ENCODE measurements around the gene ABLIM2. TPM values are rescaled to one million over a fixed set of nuclear protein-coding genes. Genes with fewer than 3 reads are reported as not detected.
A peak's percentile ranks its signal among the peaks of the same experiment; 100 is the strongest.

Gene ABLIM2
- total and polyA plus RNA-seq, 2 of the 13 experiments (the other 11 are each of a cell fraction or from before 2014, with no cell fraction given): 0.20 to 0.37 TPM

DNA sequence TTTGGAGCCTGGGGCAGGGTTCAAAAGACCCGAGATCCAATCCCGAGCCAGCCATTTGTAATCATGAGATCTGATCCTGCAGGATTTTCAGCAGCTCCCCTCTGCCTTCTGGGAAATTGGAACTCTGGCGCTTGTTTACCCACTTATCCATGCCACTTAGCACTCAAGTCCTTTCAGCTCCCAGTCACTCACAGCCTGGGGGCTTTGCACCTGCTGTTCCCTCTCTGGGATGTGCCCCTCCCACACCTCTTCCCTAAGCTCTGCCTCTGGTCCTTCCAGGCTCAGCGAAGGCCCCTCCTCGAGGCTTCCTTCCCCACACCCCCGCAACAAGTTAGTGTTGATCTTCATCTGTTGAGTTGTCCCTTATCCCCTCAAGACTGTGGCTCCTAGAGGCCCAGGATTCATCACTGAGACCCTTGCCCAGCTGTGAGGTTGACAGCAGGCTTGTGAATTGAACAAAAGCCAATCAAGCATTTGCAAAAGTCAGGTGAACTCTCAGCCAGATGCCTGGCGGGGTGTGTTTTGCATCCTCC lies 119.8 kb downstream of the ABLIM2 start:
- Histone ChIP-seq H3K4me3 (replicated peaks in 1 of 3; ENCODE audit: insufficient read depth in 1 of 3, low read depth in 2 of 3, low read length in 3 of 3) (no peak overlapping the region), H3K4me1 (ENCODE audit: insufficient read depth, low read length) (peaks cover 33% of the 10 kb centered on the region), H3K27me3 (ENCODE audit: control insufficient read depth in 1 of 2, insufficient read depth in 2 of 2, low read length in 2 of 2) (peaks cover 5 to 21% of the 10 kb centered on the region in 2 experiments; a peak in 4 of 5 replicates), H4K20me1 (ENCODE audit: insufficient read depth, low read length) (no peaks in the 10 kb centered on the region), H3K4me2 (ENCODE audit: low read depth, low read length) (no peak overlapping the region), H3K36me3 (replicated peaks in 1 of 2; ENCODE audit: control insufficient read depth in 1 of 2, insufficient read depth in 2 of 2, low read length in 2 of 2) (no peaks in the 10 kb centered on the region), H3K79me2 (ENCODE audit: insufficient read depth, low read length) (no peaks in the 10 kb centered on the region), H3K9me3 (ENCODE audit: low read length) (no peaks in the 10 kb centered on the region), H3K9ac (ENCODE audit: insufficient read depth, low read depth, low read length) (no peak overlapping the region), H3K27ac (ENCODE audit: extremely low read length, insufficient read depth, low read length) (no peak overlapping the region), H2AFZ (ENCODE audit: low read length) (no peak overlapping the region)
- 13% methylated on average over 6 of the region's 7 CpGs for WGBS (ENCODE audit: low lambda C conversion rate)
- no TSS peak for BruUV-seq (replicated peaks)
- no peak for ATAC-seq
- CTCF ChIA-PET (ENCODE audit: low intra/inter-chr PET ratio, low total read pairs): no interaction called here
- DNase-seq (ENCODE audit: low spot score): no peak
- TF ChIP-seq ZNF256 (CRISPR knock-in tag; conservative IDR thresholded peaks at IDR 0.05) (no peak), KLF9 (CRISPR knock-in tag; IDR thresholded peaks at IDR 0.05; ENCODE audit: low read depth) (no peak), ZFP36L2 (CRISPR knock-in tag; IDR thresholded peaks at IDR 0.05) (no peak), ZNF17 (CRISPR knock-in tag; IDR thresholded peaks at IDR 0.05) (no peak), TAF15 (IDR thresholded peaks at IDR 0.05; ENCODE audit: low read depth, low read length, poor library complexity, severe bottlenecking) (no peak), ZNF225 (CRISPR knock-in tag; IDR thresholded peaks at IDR 0.05) (no peak)
- TF ChIP-seq, protein P1, sequence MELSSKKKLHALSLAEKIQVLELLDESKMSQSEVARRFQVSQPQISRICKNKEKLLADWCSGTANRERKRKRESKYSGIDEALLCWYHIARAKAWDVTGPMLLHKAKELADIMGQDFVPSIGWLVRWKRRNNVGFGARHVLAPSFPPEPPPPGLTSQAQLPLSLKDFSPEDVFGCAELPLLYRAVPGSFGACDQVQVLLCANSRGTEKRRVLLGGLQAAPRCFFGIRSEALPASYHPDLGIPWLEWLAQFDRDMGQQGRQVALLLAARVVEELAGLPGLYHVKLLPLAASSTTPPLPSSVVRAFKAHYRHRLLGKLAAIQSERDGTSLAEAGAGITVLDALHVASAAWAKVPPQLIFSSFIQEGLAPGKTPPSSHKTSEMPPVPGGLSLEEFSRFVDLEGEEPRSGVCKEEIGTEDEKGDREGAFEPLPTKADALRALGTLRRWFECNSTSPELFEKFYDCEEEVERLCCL (CRISPR knock-in tag; IDR thresholded peaks at IDR 0.05; ENCODE audit: borderline replicate concordance): no peak
- intact Hi-C loops (cut with micrococcal nuclease; ENCODE audit: unreplicated experiment) (no loop called here), in situ Hi-C loops (cut with HindIII; ENCODE audit: extremely low pct_ligation_motif_present, low pct_unique_long_range_greater_than_20kb) (no loop called here)
- FAIRE-seq: no peak
- POLR2A ChIA-PET: no interaction called here

DNA sequence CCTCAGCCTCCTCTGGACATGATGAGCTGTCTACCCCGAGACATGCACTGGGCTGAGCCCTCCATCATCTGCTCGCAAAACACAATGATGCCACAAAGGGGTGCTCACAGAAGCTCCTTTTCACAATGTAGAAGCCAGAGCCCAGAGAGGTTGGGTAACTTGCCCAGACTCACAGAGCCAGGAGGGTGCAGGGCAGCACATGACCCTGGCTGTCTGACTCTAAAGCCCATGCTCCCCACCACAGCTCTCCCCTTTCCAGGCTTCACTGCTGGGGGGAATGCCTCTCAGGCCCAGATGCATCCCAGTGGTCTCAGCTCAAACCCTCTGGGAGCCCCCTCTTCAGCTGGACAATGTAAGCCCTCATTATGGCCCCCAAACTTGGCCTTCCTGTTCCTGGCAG lies 120.5 kb downstream of the ABLIM2 start:
- intact Hi-C loops (cut with micrococcal nuclease; ENCODE audit: unreplicated experiment): no loop called here

More for the DNA sequence above, 120.5 kb downstream of the ABLIM2 start:
- POLR2A ChIA-PET: no interaction called here
- Histone ChIP-seq H4K20me1 (ENCODE audit: insufficient read depth, low read length) (no peaks in the 10 kb centered on the region), H3K9me3 (ENCODE audit: low read length) (no peaks in the 10 kb centered on the region), H3K36me3 (replicated peaks in 1 of 2; ENCODE audit: control insufficient read depth in 1 of 2, insufficient read depth in 2 of 2, low read length in 2 of 2) (no peaks in the 10 kb centered on the region), H3K27ac (ENCODE audit: extremely low read length, insufficient read depth, low read length) (no peak overlapping the region), H3K4me1 (ENCODE audit: insufficient read depth, low read length) (peaks cover 33% of the 10 kb centered on the region), H3K4me3 (replicated peaks in 1 of 3; ENCODE audit: insufficient read depth in 1 of 3, low read depth in 2 of 3, low read length in 3 of 3) (no peak overlapping the region), H2AFZ (ENCODE audit: low read length) (no peak overlapping the region), H3K27me3 (ENCODE audit: control insufficient read depth in 1 of 2, insufficient read depth in 2 of 2, low read length in 2 of 2) (peaks cover 6 to 20% of the 10 kb centered on the region in 2 experiments; a peak in 4 of 5 replicates), H3K4me2 (ENCODE audit: low read depth, low read length) (no peak overlapping the region), H3K79me2 (ENCODE audit: insufficient read depth, low read length) (no peaks in the 10 kb centered on the region), H3K9ac (ENCODE audit: insufficient read depth, low read depth, low read length) (no peak overlapping the region)
- in situ Hi-C loops (cut with HindIII; ENCODE audit: extremely low pct_ligation_motif_present, low pct_unique_long_range_greater_than_20kb): no loop called here
- peak; percentile 88 for TF ChIP-seq ZNF768 (CRISPR knock-in tag; IDR thresholded peaks at IDR 0.05)
- TF ChIP-seq ZNF235 (CRISPR knock-in tag; IDR thresholded peaks at IDR 0.05; ENCODE audit: borderline replicate concordance): no peak
- no CpG with 5 or more reads among the region's 2 CpGs for WGBS (ENCODE audit: low lambda C conversion rate)
- FAIRE-seq (no peak), DNase-seq (ENCODE audit: low spot score) (no peak), ATAC-seq (no peak)
- CTCF ChIA-PET (ENCODE audit: low intra/inter-chr PET ratio, low total read pairs): no interaction called here
- BruUV-seq (replicated peaks): no TSS peak

Data from HepG2 (cell line).